Mesendoderm (in vitro differentiated cells): Measurements from ENCODE around the gene CDYL.
A peak's percentile ranks its signal among the peaks of the same experiment; 100 is the strongest.
"Not testable (repeated sequence)": the region's sequence is repeated elsewhere in the genome, so short reads cannot be mapped to it uniquely, and the experiment has no call there.

ENCODE experiments used
- DNase-seq: peaks from one replicate; pipeline ENCODE4 v3.0.0; 2013
- H2AK5ac ChIP-seq: 2 replicates; pipeline ENCODE4 v1.6.1; 2013; ENCODE audit warnings: low read length, inconsistent platforms
- H2BK120ac ChIP-seq: 2 replicates; pipeline ENCODE4 v1.6.1; 2013; ENCODE audit warnings: low read depth, mild to moderate bottlenecking, low read length, moderate library complexity, mixed read lengths
- H2BK15ac ChIP-seq: replicated peaks from 2 replicates; pipeline ENCODE4 v1.6.1; 2013; ENCODE audit warnings: low read depth, mild to moderate bottlenecking, moderate library complexity
- H2BK5ac ChIP-seq: 2 replicates; pipeline ENCODE4 v1.6.1; 2013; ENCODE audit warnings: low read length, inconsistent platforms
- H3K18ac ChIP-seq: 2 replicates; pipeline ENCODE4 v1.6.1; 2013; ENCODE audit warnings: mild to moderate bottlenecking, low read length, mixed read lengths
- H3K23ac ChIP-seq: one replicate; pipeline ENCODE4 v1.6.1; 2013; ENCODE audit warnings: low read length
- H3K27ac ChIP-seq: 2 replicates; pipeline ENCODE4 v1.5.1; 2013; ENCODE audit warnings: low read depth, mild to moderate bottlenecking, inconsistent platforms, low read length, moderate library complexity
- H3K27me3 ChIP-seq: 2 replicates; pipeline ENCODE4 v1.6.1; 2013; ENCODE audit warnings: low read length, control low read depth, mild to moderate bottlenecking, inconsistent platforms; ENCODE audit not compliant: insufficient read depth, poor library complexity
- H3K36me3 ChIP-seq: 2 replicates; pipeline ENCODE4 v1.6.1; 2013; ENCODE audit warnings: low read length, inconsistent platforms; ENCODE audit not compliant: control insufficient read depth, insufficient read depth
- H3K4ac ChIP-seq: one replicate; pipeline ENCODE4 v1.6.1; 2013; ENCODE audit warnings: low read depth, mild to moderate bottlenecking, low read length, moderate library complexity
- H3K4me1 ChIP-seq: 2 replicates; pipeline ENCODE4 v1.6.1; 2013; ENCODE audit warnings: low read depth, low read length, inconsistent platforms; ENCODE audit not compliant: control insufficient read depth
- H3K4me2 ChIP-seq: 2 replicates; pipeline ENCODE4 v1.6.1; 2013; ENCODE audit warnings: low read length
- H3K4me3 ChIP-seq: 2 replicates; pipeline ENCODE4 v1.5.1; 2013; ENCODE audit warnings: mild to moderate bottlenecking, low read length
- H3K56ac ChIP-seq: one replicate; pipeline ENCODE4 v1.6.1; 2013; ENCODE audit warnings: low read length
- H3K79me1 ChIP-seq: 2 replicates; pipeline ENCODE4 v1.6.1; 2013; ENCODE audit warnings: low read length, inconsistent platforms
- H3K79me2 ChIP-seq: 2 replicates; pipeline ENCODE4 v1.6.1; 2013; ENCODE audit warnings: mild to moderate bottlenecking, low read length; ENCODE audit not compliant: control insufficient read depth, insufficient read depth
- H3K9ac ChIP-seq: 2 replicates; pipeline ENCODE4 v1.6.1; 2013; ENCODE audit warnings: low read length, inconsistent platforms
- H4K5ac ChIP-seq: one replicate; pipeline ENCODE4 v1.6.1; 2013; ENCODE audit warnings: low read length
- H4K8ac ChIP-seq: one replicate; pipeline ENCODE4 v1.6.1; 2013; ENCODE audit warnings: low read depth, mild to moderate bottlenecking, control low read depth, low read length, moderate library complexity
- WGBS: extraction: QIAGEN DNeasy Blood & Tissue Kit; methylation state at CpG from one replicate; pipeline ENCODE4 v1.1.7; 2013; ENCODE audit warnings: low lambda C conversion rate, missing lambda C conversion rate; ENCODE audit not compliant: insufficient coverage; ENCODE audit errors: extremely low coverage; 5-methylcytosine and 5-hydroxymethylcytosine counted together

Gene CDYL

GRCh38 chr6:4997862-4998261 lies 221.7 kb downstream of the CDYL start:
- H2BK15ac ChIP-seq: no peak overlapping the region

GRCh38 chr6:4999586-4999985 lies 223.4 kb downstream of the CDYL start:
- Histone ChIP-seq H2AK5ac (no peak overlapping the region), H3K4me1 (no peaks in the 10 kb centered on the region), H3K4ac (no peak overlapping the region), H3K36me3 (no peaks in the 10 kb centered on the region), H3K9ac (no peak overlapping the region), H3K4me2 (no peak overlapping the region), H2BK15ac (no peak overlapping the region), H3K79me1 (no peaks in the 10 kb centered on the region), H3K27ac (no peak overlapping the region), H3K27me3 (no peaks in the 10 kb centered on the region), H3K23ac (no peak overlapping the region), H2BK5ac (no peak overlapping the region), H3K18ac (no peak overlapping the region), H3K79me2 (no peaks in the 10 kb centered on the region), H2BK120ac (no peak overlapping the region), H4K8ac (no peak overlapping the region), H3K56ac (no peak overlapping the region), H3K4me3 (no peak overlapping the region), H4K5ac (no peak overlapping the region)
- DNase-seq: no peak
- WGBS: no CpG with 5 or more reads among the region's 2 CpGs

More at GRCh38 chr6:4997862-4998261, 221.7 kb downstream of the CDYL start:
- no peak overlapping the region for H2BK120ac ChIP-seq
- no peak overlapping the region for H3K4me3 ChIP-seq
- H2BK5ac ChIP-seq: no peak overlapping the region
- H4K8ac ChIP-seq: no peak overlapping the region
- H3K23ac ChIP-seq: no peak overlapping the region
- H3K79me2 ChIP-seq: no peaks in the 10 kb centered on the region
- no peak overlapping the region for H3K4ac ChIP-seq
- H3K36me3 ChIP-seq: no peaks in the 10 kb centered on the region
- no peak overlapping the region for H3K18ac ChIP-seq
- H3K27me3 ChIP-seq: no peaks in the 10 kb centered on the region
- H2AK5ac ChIP-seq: no peak overlapping the region
- H3K27ac ChIP-seq: no peak overlapping the region
- H3K9ac ChIP-seq: no peak overlapping the region
- WGBS: no CpG with 5 or more reads among the region's 6 CpGs
- no peak overlapping the region for H3K4me2 ChIP-seq
- H3K56ac ChIP-seq: no peak overlapping the region
- H3K79me1 ChIP-seq: no peaks in the 10 kb centered on the region
- H3K4me1 ChIP-seq: no peaks in the 10 kb centered on the region
- DNase-seq: peak; percentile 19
- no peak overlapping the region for H4K5ac ChIP-seq

- WGBS: no CpG with 5 or more reads among the region's 64 CpGs
- peak within 1 kb of the TSS; percentile 23 for H3K27ac ChIP-seq
Observed at GRCh38 chr6:5003604-5004372, 227.6 kb downstream of the CDYL start, which contains the start of gene RPP40. Gene RPP40, minus strand, starts transcription at chr6:5004037. Its CDS starts 35 bp downstream, at chr6:5004002.

GRCh38 chr6:5004373-5005037 lies 228.3 kb downstream of the CDYL start:
- H3K4ac ChIP-seq: no peak overlapping the region
- no peak for DNase-seq
- H4K5ac ChIP-seq: no peak overlapping the region
- no peaks in the 10 kb centered on the region for H3K79me1 ChIP-seq
- no peak overlapping the region for H2BK5ac ChIP-seq
- H3K79me2 ChIP-seq: no peaks in the 10 kb centered on the region
- no peak overlapping the region for H2BK120ac ChIP-seq
- H3K4me1 ChIP-seq: no peaks in the 10 kb centered on the region
- WGBS: no CpG with 5 or more reads among the region's 12 CpGs
- H3K36me3 ChIP-seq: no peaks in the 10 kb centered on the region
- H3K27me3 ChIP-seq: no peaks in the 10 kb centered on the region
- H3K56ac ChIP-seq: peak overlapping the region; percentile 88
- peak overlapping the region; percentile 66 for H3K4me3 ChIP-seq
- no peak overlapping the region for H3K27ac ChIP-seq
- peak overlapping the region; percentile 87 for H3K18ac ChIP-seq
- H4K8ac ChIP-seq: no peak overlapping the region
- no peak overlapping the region for H2AK5ac ChIP-seq
- H3K23ac ChIP-seq: no peak overlapping the region
- H3K9ac ChIP-seq: peak overlapping the region; percentile 75
- H3K4me2 ChIP-seq: peak overlapping the region; percentile 70
- H2BK15ac ChIP-seq: no peak overlapping the region

More at GRCh38 chr6:5003604-5004372, 227.6 kb downstream of the CDYL start, which contains the start of gene RPP40:
- Histone ChIP-seq H4K8ac (no peak within 1 kb of the TSS), H3K79me2 (no peaks in the 10 kb centered on the region), H3K9ac (peak within 1 kb of the TSS; percentile 75), H3K18ac (peak within 1 kb of the TSS; percentile 87), H3K23ac (no peak within 1 kb of the TSS), H4K5ac (no peak within 1 kb of the TSS), H2BK15ac (no peak within 1 kb of the TSS), H3K79me1 (no peaks in the 10 kb centered on the region), H3K56ac (peak within 1 kb of the TSS; percentile 88), H3K4ac (no peak within 1 kb of the TSS), H3K4me3 (peak within 1 kb of the TSS; percentile 88), H2BK5ac (no peak within 1 kb of the TSS), H3K4me2 (peak within 1 kb of the TSS; percentile 70), H3K4me1 (no peaks in the 10 kb centered on the region), H3K36me3 (no peaks in the 10 kb centered on the region), H3K27me3 (no peaks in the 10 kb centered on the region), H2AK5ac (no peak within 1 kb of the TSS), H2BK120ac (no peak within 1 kb of the TSS)
- DNase-seq: peak; percentile 99

- H3K27me3 ChIP-seq: not testable (repeated sequence)
- no CpG with 5 or more reads among the region's 5 CpGs for WGBS
Observed at GRCh38 chr6:5005038-5005433, 228.8 kb downstream of the CDYL start.

More at GRCh38 chr6:5005038-5005433, 228.8 kb downstream of the CDYL start:
- not testable (repeated sequence) for H3K79me2 ChIP-seq, H2BK15ac ChIP-seq, H3K4ac ChIP-seq, H2BK120ac ChIP-seq, H2BK5ac ChIP-seq, H3K4me2 ChIP-seq, H3K18ac ChIP-seq, H3K36me3 ChIP-seq, H3K79me1 ChIP-seq, H2AK5ac ChIP-seq, H3K27ac ChIP-seq, H4K5ac ChIP-seq, H3K56ac ChIP-seq, H3K4me3 ChIP-seq, H3K9ac ChIP-seq, H3K4me1 ChIP-seq, DNase-seq, H3K23ac ChIP-seq, H4K8ac ChIP-seq
